ENCODE measurements around the gene LAMP2.

The LAMP2 gene

DNA sequence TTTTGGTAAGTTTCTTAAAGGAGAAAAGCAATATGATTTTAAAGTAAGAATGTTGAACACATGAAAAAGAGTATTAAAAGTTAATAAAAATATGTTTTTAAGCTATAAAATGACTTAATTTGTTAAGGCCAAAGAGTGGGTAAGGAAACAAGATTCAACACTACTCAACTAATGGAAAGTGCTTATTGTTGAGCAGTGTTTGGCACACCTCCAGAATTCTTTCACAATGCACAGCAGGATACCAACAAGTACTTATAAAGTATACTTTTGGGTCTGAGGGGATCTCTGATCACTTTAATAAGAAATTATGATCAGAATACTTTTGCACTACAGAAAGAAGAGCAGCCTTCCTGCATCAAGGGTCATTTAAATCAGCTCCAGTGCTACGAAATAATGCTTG, 5.9 kb downstream of the LAMP2 start:
- no peak for TF ChIP-seq CTCF (conservative IDR thresholded peaks at IDR 0.05; ENCODE audit: low read depth)
- ChIA-PET CTCF (no interaction called here), POLR2A (ENCODE audit: low non-redundant PET) (no interaction called here)
- no peak for DNase-seq (ENCODE audit: low spot score)
- H3K27ac ChIP-seq = no peak overlapping the region

GRCh38 chrX:120462370-120462769, 6.7 kb downstream of the LAMP2 start:
- no peak for DNase-seq (ENCODE audit: low spot score)
- POLR2A ChIA-PET (ENCODE audit: low non-redundant PET) = no interaction called here
- no peak for TF ChIP-seq CTCF (conservative IDR thresholded peaks at IDR 0.05; ENCODE audit: low read depth)
- H3K27ac ChIP-seq = no peak overlapping the region
- CTCF ChIA-PET = no interaction called here

DNA sequence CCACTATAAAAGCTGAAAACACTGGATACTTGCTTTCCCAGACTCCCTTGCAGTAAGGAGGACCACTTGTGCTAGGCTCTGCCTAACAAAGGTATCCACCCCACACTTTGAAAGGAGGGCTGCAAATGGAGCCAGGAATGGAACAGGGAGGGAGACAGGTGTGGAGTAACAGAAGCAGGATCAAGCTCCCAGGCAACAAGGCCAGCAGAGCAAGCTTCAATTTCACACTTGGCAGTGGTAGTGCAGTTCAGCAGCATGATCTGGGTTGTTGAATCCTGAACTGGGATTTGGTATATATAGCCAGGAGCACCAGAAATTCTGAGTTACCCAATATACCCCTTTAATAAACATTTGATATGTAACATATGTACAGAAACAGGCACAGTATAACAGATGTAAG, 9.8 kb downstream of the LAMP2 start:
- H3K27ac ChIP-seq = peak overlapping the region; percentile 71
- CTCF ChIA-PET = interaction anchor here (0.6 kb wide), 1 partner anchor 135 kb away, joined by 4 read pairs; no protein-coding TSS in a partner anchor
- TF ChIP-seq CTCF (conservative IDR thresholded peaks at IDR 0.05; ENCODE audit: low read depth) = no peak
- no peak for DNase-seq (ENCODE audit: low spot score)
- POLR2A ChIA-PET (ENCODE audit: low non-redundant PET) = no interaction called here

GRCh38 chrX:120457766-120458180, 11.3 kb downstream of the LAMP2 start:
- H3K27ac ChIP-seq = no peak overlapping the region
- TF ChIP-seq CTCF (conservative IDR thresholded peaks at IDR 0.05; ENCODE audit: low read depth) = no peak
- POLR2A ChIA-PET (ENCODE audit: low non-redundant PET) = no interaction called here
- CTCF ChIA-PET = no interaction called here
- DNase-seq (ENCODE audit: low spot score) = peak; percentile 67

DNA sequence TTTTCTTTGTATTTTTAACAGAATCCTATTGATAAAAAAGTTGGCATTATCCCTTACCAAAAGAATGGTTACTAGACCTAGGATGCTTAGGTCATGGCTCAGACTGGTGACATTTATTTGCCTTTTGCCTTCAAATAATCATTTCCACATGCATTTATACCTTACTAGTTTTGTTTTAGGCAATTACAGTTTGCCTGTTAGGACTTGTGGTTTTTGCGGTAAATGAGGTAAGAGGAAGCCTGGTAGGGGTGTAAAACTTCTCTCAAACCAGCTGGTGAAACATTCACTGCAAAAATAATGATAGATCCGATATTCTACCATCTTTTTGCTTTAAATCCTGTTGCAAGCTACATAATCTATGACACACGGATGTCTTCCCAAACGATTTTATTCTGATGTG, 12.1 kb downstream of the LAMP2 start:
- ChIA-PET CTCF (no interaction called here), POLR2A (ENCODE audit: low non-redundant PET) (no interaction called here)
- peak; percentile 20 for DNase-seq (ENCODE audit: low spot score)
- H3K27ac ChIP-seq = no peak overlapping the region
- TF ChIP-seq CTCF (conservative IDR thresholded peaks at IDR 0.05; ENCODE audit: low read depth) = no peak

DNA sequence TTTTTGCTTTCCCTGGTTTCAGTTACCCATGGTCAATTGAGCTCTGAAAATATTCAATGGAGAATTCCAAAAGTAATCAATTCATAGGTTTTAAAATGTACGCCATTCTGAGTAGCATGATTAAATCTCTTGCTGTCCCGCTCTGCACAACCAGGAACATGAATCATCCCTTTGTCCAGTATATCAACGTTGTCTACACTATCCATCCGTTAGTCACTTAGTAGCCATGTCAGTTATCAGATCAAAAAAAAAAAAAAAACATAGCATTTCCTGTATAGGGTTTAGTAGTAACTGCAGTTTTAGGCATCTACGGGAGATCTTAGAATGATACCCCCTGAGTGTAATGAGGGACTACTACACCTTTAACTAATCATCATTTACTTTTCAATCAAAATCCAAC, 15.1 kb downstream of the LAMP2 start:
- TF ChIP-seq CTCF (conservative IDR thresholded peaks at IDR 0.05; ENCODE audit: low read depth) = no peak
- no peak for DNase-seq (ENCODE audit: low spot score)
- H3K27ac ChIP-seq = no peak overlapping the region
- ChIA-PET CTCF (interaction anchor here (0.5 kb wide), 1 partner anchor 1080 kb away, joined by 3 read pairs; no protein-coding TSS in a partner anchor), POLR2A (ENCODE audit: low non-redundant PET) (no interaction called here)

DNA sequence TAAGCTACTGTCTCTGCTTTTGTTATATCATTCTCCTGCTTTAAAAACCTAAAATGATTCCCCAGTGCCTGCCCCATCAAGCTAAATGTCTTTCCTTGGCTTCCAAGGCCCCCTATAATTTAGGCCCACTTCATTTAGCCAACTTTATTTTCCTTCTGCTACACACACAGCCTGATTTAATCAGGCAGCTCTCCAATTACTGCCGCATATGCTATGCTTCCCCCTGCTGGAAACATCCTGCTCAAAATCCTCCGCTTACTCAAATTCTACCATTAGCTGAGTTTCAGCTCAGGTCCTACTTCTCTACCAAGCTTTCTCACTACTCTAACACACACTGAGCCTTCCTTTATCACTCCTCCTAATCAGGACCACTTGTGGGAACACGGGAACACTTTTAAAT, 17.0 kb downstream of the LAMP2 start:
- peak; percentile 4 for DNase-seq (ENCODE audit: low spot score)
- POLR2A ChIA-PET (ENCODE audit: low non-redundant PET) = no interaction called here

More for the DNA sequence above, 17.0 kb downstream of the LAMP2 start:
- H3K27ac ChIP-seq = no peak overlapping the region
- TF ChIP-seq CTCF (conservative IDR thresholded peaks at IDR 0.05; ENCODE audit: low read depth) = no peak
- CTCF ChIA-PET = no interaction called here
